GM12891 (cell line): ENCODE measurements around the gene CAMK1.
"Not testable (repeated sequence)": the region's sequence is repeated elsewhere in the genome, so short reads cannot be mapped to it uniquely, and the experiment has no call there.

ENCODE experiments used
- DNase-seq: peaks from one replicate; pipeline ENCODE4 v3.0.0; 2011; ENCODE audit warnings: low spot score; ENCODE audit not compliant: insufficient read length
- FAIRE-seq: peaks from 2 replicates; lab custom pipeline; 2011; peaks lifted over from hg19 to GRCh38; lab: Jason Lieb, UNC
- PAX5 ChIP-seq: IDR thresholded peaks from 2 replicates; pipeline ENCODE4 v1.6.1; 2011; ENCODE audit warnings: low read length, moderate library complexity, mild to moderate bottlenecking; ENCODE audit not compliant: insufficient read depth, severe bottlenecking
- POLR2A ChIP-seq: IDR thresholded peaks from 2 replicates; pipeline ENCODE4 v1.6.1; 2011; ENCODE audit warnings: low read depth, low read length, control low read depth
- POLR2AphosphoS5 ChIP-seq: IDR thresholded peaks from 2 replicates; pipeline ENCODE4 v1.6.1; 2011; ENCODE audit warnings: low read depth, low read length, control low read depth
- POU2F2 ChIP-seq: IDR thresholded peaks from 2 replicates; pipeline ENCODE4 v1.6.1; 2011; ENCODE audit warnings: low read depth, mild to moderate bottlenecking, control low read depth, low read length, moderate library complexity
- SPI1 ChIP-seq: IDR thresholded peaks from 2 replicates; pipeline ENCODE4 v1.6.1; 2011; ENCODE audit warnings: low read depth, low read length, control low read depth
- TAF1 ChIP-seq: IDR thresholded peaks from 2 replicates; pipeline ENCODE4 v1.6.1; 2011; ENCODE audit warnings: low read depth, low read length, control low read depth

CAMK1 gene

GRCh38 chr3:9782770-9783169 lies 13.0 kb upstream of the CAMK1 start:
- no peak for DNase-seq
- no peak for TF ChIP-seq TAF1
- no peak for TF ChIP-seq SPI1
- no peak for TF ChIP-seq POLR2A
- no peak for TF ChIP-seq POLR2AphosphoS5
- no peak for TF ChIP-seq PAX5
- no peak for TF ChIP-seq POU2F2
- FAIRE-seq = no peak

- FAIRE-seq = no peak
- no peak for TF ChIP-seq PAX5
- no peak for TF ChIP-seq TAF1
- TF ChIP-seq SPI1 = no peak
- no peak for DNase-seq
Observed at GRCh38 chr3:9781978-9782603, 12.3 kb upstream of the CAMK1 start.

- no peak for DNase-seq
- TF ChIP-seq POLR2AphosphoS5 = no peak
- TF ChIP-seq POLR2A = no peak
- no peak for FAIRE-seq
Observed at GRCh38 chr3:9781551-9781950, 11.8 kb upstream of the CAMK1 start.

GRCh38 chr3:9780910-9781309 lies 11.2 kb upstream of the CAMK1 start:
- TF ChIP-seq PAX5 (peak; percentile 69), POLR2A (no peak)
- no peak for FAIRE-seq
- DNase-seq = no peak

GRCh38 chr3:9780458-9780812 lies 10.7 kb upstream of the CAMK1 start:
- DNase-seq (no peak), FAIRE-seq (peak; percentile 65)
- TF ChIP-seq TAF1 = no peak
- no peak for TF ChIP-seq PAX5
- TF ChIP-seq POU2F2 = no peak
- TF ChIP-seq POLR2A = no peak
- no peak for TF ChIP-seq SPI1
- no peak for TF ChIP-seq POLR2AphosphoS5

GRCh38 chr3:9779721-9780457 lies 10.1 kb upstream of the CAMK1 start:
- TF ChIP-seq POU2F2 (no peak), POLR2A (0 out of 2 replicates have a peak, but pooled peaks have one; percentile 44), TAF1 (no peak), SPI1 (peak; percentile 58)
- DNase-seq (no peak), FAIRE-seq (peak; percentile 60)

GRCh38 chr3:9779075-9779593 lies 9.4 kb upstream of the CAMK1 start:
- FAIRE-seq = no peak
- TF ChIP-seq SPI1 (peak; percentile 23; the same call in 1 of the 2 replicates), TAF1 (no peak)

GRCh38 chr3:9778143-9779074 lies 8.7 kb upstream of the CAMK1 start:
- no peak for DNase-seq
- peak; percentile 33 for FAIRE-seq

More at GRCh38 chr3:9779075-9779593, 9.4 kb upstream of the CAMK1 start:
- DNase-seq = no peak

GRCh38 chr3:9777694-9778021 lies 7.9 kb upstream of the CAMK1 start:
- FAIRE-seq (no peak), DNase-seq (no peak)
- no peak for TF ChIP-seq POLR2AphosphoS5

More at GRCh38 chr3:9778143-9779074, 8.7 kb upstream of the CAMK1 start:
- no peak for TF ChIP-seq PAX5
- no peak for TF ChIP-seq POU2F2
- no peak for TF ChIP-seq POLR2AphosphoS5
- TF ChIP-seq POLR2A = no peak
- no peak for TF ChIP-seq TAF1
- no peak for TF ChIP-seq SPI1

GRCh38 chr3:9776896-9777693 lies 7.3 kb upstream of the CAMK1 start:
- no peak for TF ChIP-seq PAX5
- TF ChIP-seq POLR2AphosphoS5 = no peak
- no peak for TF ChIP-seq POU2F2
- TF ChIP-seq SPI1 = no peak
- no peak for TF ChIP-seq POLR2A
- TF ChIP-seq TAF1 = no peak
- DNase-seq (no peak), FAIRE-seq (no peak)

GRCh38 chr3:9771007-9771406 lies 1.3 kb upstream of the CAMK1 start:
- not testable (repeated sequence) for DNase-seq, FAIRE-seq
